H1 (cell line): ENCODE data around the gene TJP2. TPM values are rescaled to one million over a fixed set of nuclear protein-coding genes. Genes with fewer than 3 reads are reported as not detected.

Source experiments
- ASH2L ChIP-seq: fragments of 200-600, 300-600 bp; sonication (generic); IDR thresholded peaks from one replicate; pipeline ENCODE4 v1.7.1; 2017; ENCODE audit warnings: low read length
- BCL11A ChIP-seq, 2 experiments: IDR thresholded peaks; one replicate each; pipeline ENCODE4 v1.6.1; 2011; ENCODE audit warnings: low read depth in 2 of 2, low read length in 2 of 2, mild to moderate bottlenecking in 2 of 2
- BRCA1 ChIP-seq: IDR thresholded peaks from 2 replicates; pipeline ENCODE4 v1.6.1; 2012; ENCODE audit warnings: low read depth, low read length, improper control_type of control experiment
- CHD1 ChIP-seq: IDR thresholded peaks from 2 replicates; pipeline ENCODE4 v1.6.1; 2012; ENCODE audit warnings: low read depth, low read length, improper control_type of control experiment
- HDAC2 ChIP-seq, 2 experiments: fragments of 300-600 bp in 1 of 2; sonication (generic) in 1 of 2; IDR thresholded peaks; 2 replicates each; pipeline ENCODE4 v1.6.1; 2011 to 2012; ENCODE audit warnings: low read depth in 2 of 2, low read length in 2 of 2, mild to moderate bottlenecking in 2 of 2, moderate library complexity in 2 of 2, borderline replicate concordance in 1 of 2, inconsistent platforms in 1 of 2
- KDM4A ChIP-seq: IDR thresholded peaks from one replicate; pipeline ENCODE4 v1.7.1; 2012; ENCODE audit warnings: low read depth, mild to moderate bottlenecking, moderate library complexity, low read length, inconsistent platforms; ENCODE audit not compliant: severe bottlenecking
- NANOG ChIP-seq: IDR thresholded peaks from 2 replicates; pipeline ENCODE4 v1.6.1; 2011; ENCODE audit warnings: low read length, low read depth, mild to moderate bottlenecking, inconsistent platforms; ENCODE audit not compliant: insufficient read depth, poor library complexity, severe bottlenecking
- RBBP5 ChIP-seq: IDR thresholded peaks from 2 replicates; pipeline ENCODE4 v1.7.1; 2012; ENCODE audit warnings: low read depth, mild to moderate bottlenecking, inconsistent platforms, low read length, moderate library complexity, borderline replicate concordance
- SP2 ChIP-seq: IDR thresholded peaks from 2 replicates; pipeline ENCODE4 v1.6.1; 2012; ENCODE audit warnings: mild to moderate bottlenecking, low read length, inconsistent platforms
- SP4 ChIP-seq: IDR thresholded peaks from 2 replicates; pipeline ENCODE4 v1.6.1; 2012; ENCODE audit warnings: low read length, inconsistent platforms
- TAF1 ChIP-seq: IDR thresholded peaks from 2 replicates; pipeline ENCODE4 v1.6.1; 2011; ENCODE audit warnings: mild to moderate bottlenecking, low read depth, low read length
- polyA plus RNA-seq, 7 experiments: library from polyadenylated mRNA; depleted of rRNA in 3 of 7; stranded (reverse) in 5 of 7; unstranded in 2 of 7; fragments of >200 nt in 5 of 7; fragments of 200-250 nt in 2 of 7; gene quantifications; 1 replicate in 5 of 7; 2 replicates in 1 of 7; 4 replicates in 1 of 7; pipeline versions ENCODE4 v1.2.1 to v1.2.3, GENCODE V29; 2011 to 2013; ENCODE audit warnings: missing spikeins in 2 of 7, mixed read lengths in 2 of 7
- total RNA-seq: library from RNA; stranded (reverse); fragmentation: NEBNext Ultra II Directional; extraction: Animal tissue kit (Norgen Biotek cat#: 25700); gene quantifications from 2 replicates; pipeline ENCODE4 v1.2.1, GENCODE V29; 2021
- TF ChIP-seq, protein P1 (sequence below): fragments of 300-600 bp; sonication (generic); IDR thresholded peaks from 2 replicates; pipeline ENCODE4 v1.7.1; 2012; ENCODE audit warnings: low read length, moderate library complexity, mild to moderate bottlenecking, inconsistent platforms; ENCODE audit not compliant: insufficient replicate concordance

The TJP2 gene
- total and polyA plus RNA-seq, 2 of the 8 experiments (the other 6 are each of a cell fraction or from before 2014, with no cell fraction given), result 54.9 to 137 TPM

DNA sequence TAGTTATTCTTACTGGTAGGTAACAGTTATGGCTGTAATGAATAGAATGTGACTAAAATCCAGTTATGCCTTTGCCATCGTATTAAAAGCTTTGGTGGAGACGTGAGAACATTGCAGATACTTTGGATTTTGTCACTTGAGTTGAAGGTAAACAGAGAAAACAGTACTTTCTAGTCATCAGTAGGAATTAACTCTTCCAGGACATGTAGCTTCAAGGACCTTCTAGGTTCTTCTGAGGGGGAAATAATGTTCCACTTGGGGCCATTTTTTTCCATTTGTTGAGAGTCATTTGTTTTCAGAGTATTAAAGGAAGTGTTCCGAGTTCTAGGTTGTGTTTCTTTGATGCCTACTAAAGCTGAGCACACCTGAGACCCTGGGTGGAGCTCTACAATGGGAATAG is 6.1 kb downstream of the TJP2 start (continued):
- TF ChIP-seq, protein P1, sequence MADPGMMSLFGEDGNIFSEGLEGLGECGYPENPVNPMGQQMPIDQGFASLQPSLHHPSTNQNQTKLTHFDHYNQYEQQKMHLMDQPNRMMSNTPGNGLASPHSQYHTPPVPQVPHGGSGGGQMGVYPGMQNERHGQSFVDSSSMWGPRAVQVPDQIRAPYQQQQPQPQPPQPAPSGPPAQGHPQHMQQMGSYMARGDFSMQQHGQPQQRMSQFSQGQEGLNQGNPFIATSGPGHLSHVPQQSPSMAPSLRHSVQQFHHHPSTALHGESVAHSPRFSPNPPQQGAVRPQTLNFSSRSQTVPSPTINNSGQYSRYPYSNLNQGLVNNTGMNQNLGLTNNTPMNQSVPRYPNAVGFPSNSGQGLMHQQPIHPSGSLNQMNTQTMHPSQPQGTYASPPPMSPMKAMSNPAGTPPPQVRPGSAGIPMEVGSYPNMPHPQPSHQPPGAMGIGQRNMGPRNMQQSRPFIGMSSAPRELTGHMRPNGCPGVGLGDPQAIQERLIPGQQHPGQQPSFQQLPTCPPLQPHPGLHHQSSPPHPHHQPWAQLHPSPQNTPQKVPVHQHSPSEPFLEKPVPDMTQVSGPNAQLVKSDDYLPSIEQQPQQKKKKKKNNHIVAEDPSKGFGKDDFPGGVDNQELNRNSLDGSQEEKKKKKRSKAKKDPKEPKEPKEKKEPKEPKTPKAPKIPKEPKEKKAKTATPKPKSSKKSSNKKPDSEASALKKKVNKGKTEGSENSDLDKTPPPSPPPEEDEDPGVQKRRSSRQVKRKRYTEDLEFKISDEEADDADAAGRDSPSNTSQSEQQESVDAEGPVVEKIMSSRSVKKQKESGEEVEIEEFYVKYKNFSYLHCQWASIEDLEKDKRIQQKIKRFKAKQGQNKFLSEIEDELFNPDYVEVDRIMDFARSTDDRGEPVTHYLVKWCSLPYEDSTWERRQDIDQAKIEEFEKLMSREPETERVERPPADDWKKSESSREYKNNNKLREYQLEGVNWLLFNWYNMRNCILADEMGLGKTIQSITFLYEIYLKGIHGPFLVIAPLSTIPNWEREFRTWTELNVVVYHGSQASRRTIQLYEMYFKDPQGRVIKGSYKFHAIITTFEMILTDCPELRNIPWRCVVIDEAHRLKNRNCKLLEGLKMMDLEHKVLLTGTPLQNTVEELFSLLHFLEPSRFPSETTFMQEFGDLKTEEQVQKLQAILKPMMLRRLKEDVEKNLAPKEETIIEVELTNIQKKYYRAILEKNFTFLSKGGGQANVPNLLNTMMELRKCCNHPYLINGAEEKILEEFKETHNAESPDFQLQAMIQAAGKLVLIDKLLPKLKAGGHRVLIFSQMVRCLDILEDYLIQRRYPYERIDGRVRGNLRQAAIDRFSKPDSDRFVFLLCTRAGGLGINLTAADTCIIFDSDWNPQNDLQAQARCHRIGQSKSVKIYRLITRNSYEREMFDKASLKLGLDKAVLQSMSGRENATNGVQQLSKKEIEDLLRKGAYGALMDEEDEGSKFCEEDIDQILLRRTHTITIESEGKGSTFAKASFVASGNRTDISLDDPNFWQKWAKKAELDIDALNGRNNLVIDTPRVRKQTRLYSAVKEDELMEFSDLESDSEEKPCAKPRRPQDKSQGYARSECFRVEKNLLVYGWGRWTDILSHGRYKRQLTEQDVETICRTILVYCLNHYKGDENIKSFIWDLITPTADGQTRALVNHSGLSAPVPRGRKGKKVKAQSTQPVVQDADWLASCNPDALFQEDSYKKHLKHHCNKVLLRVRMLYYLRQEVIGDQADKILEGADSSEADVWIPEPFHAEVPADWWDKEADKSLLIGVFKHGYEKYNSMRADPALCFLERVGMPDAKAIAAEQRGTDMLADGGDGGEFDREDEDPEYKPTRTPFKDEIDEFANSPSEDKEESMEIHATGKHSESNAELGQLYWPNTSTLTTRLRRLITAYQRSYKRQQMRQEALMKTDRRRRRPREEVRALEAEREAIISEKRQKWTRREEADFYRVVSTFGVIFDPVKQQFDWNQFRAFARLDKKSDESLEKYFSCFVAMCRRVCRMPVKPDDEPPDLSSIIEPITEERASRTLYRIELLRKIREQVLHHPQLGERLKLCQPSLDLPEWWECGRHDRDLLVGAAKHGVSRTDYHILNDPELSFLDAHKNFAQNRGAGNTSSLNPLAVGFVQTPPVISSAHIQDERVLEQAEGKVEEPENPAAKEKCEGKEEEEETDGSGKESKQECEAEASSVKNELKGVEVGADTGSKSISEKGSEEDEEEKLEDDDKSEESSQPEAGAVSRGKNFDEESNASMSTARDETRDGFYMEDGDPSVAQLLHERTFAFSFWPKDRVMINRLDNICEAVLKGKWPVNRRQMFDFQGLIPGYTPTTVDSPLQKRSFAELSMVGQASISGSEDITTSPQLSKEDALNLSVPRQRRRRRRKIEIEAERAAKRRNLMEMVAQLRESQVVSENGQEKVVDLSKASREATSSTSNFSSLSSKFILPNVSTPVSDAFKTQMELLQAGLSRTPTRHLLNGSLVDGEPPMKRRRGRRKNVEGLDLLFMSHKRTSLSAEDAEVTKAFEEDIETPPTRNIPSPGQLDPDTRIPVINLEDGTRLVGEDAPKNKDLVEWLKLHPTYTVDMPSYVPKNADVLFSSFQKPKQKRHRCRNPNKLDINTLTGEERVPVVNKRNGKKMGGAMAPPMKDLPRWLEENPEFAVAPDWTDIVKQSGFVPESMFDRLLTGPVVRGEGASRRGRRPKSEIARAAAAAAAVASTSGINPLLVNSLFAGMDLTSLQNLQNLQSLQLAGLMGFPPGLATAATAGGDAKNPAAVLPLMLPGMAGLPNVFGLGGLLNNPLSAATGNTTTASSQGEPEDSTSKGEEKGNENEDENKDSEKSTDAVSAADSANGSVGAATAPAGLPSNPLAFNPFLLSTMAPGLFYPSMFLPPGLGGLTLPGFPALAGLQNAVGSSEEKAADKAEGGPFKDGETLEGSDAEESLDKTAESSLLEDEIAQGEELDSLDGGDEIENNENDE, result no peak
- TF ChIP-seq CHD1 (no peak), ASH2L (no peak), NANOG (no peak), TAF1 (no peak), BCL11A (IDR thresholded peaks at IDR 0.05; ENCODE audit: low read depth in 2 of 2, low read length in 2 of 2) (no peak), RBBP5 (no peak), KDM4A (no peak), SP2 (no peak), BRCA1 (no peak), HDAC2 (IDR thresholded peaks at IDR 0.05; ENCODE audit: borderline replicate concordance in 1 of 2, low read depth in 2 of 2, low read length in 2 of 2) (no peak), SP4 (no peak)
